ENCODE data around the gene CLBA1.

- TF ChIP-seq EP300 (IDR thresholded peaks at IDR 0.05) = no peak
- TF ChIP-seq CTCF (IDR thresholded peaks at IDR 0.05) = no peak
Measured at GRCh38 chr14:105041841-105042765, 56.5 kb downstream of the CLBA1 start.
